ENCODE results near the gene RRP15.

RRP15 gene

GRCh38 chr1:218284917-218285635 is at the start of gene RRP15:
RRP15 (plus strand) TSS chr1:218285293; CDS start chr1:218285317, 24 bp downstream.
- DNase-seq, result peak; percentile 88

GRCh38 chr1:218242171-218242570 is 42.9 kb upstream of the RRP15 start:
- DNase-seq, result no peak

GRCh38 chr1:218247339-218247738 is 37.8 kb upstream of the RRP15 start:
- no peak for DNase-seq

GRCh38 chr1:218249338-218250140 is 35.6 kb upstream of the RRP15 start:
- no peak for DNase-seq

- no peak for DNase-seq
Measured at GRCh38 chr1:218250492-218250891, 34.6 kb upstream of the RRP15 start.

- no peak for DNase-seq
Measured at GRCh38 chr1:218254296-218254946, 30.7 kb upstream of the RRP15 start.

- DNase-seq, result no peak
Measured at GRCh38 chr1:218255090-218255489, 30.0 kb upstream of the RRP15 start.

- no peak for DNase-seq
Measured at GRCh38 chr1:218257371-218257770, 27.7 kb upstream of the RRP15 start.

GRCh38 chr1:218257971-218258370 is 27.1 kb upstream of the RRP15 start:
- no peak for DNase-seq

- no peak for DNase-seq
Measured at GRCh38 chr1:218259339-218259738, 25.8 kb upstream of the RRP15 start.

GRCh38 chr1:218259800-218260199 is 25.3 kb upstream of the RRP15 start:
- DNase-seq, result no peak

- no peak for DNase-seq
Measured at GRCh38 chr1:218262259-218262658, 22.8 kb upstream of the RRP15 start.

GRCh38 chr1:218266356-218266755 is 18.7 kb upstream of the RRP15 start:
- no peak for DNase-seq

- DNase-seq, result no peak
Measured at GRCh38 chr1:218272366-218272765, 12.7 kb upstream of the RRP15 start.

- DNase-seq, result no peak
Measured at GRCh38 chr1:218273762-218274479, 11.2 kb upstream of the RRP15 start.

- no peak for DNase-seq
Measured at GRCh38 chr1:218274511-218274910, 10.6 kb upstream of the RRP15 start.

GRCh38 chr1:218275823-218276222 is 9.3 kb upstream of the RRP15 start:
- DNase-seq, result no peak

GRCh38 chr1:218281285-218281684 is 3.8 kb upstream of the RRP15 start:
- DNase-seq, result no peak

GRCh38 chr1:218284377-218284916 is 646 bp upstream of the RRP15 start:
- no peak for DNase-seq

GRCh38 chr1:218292515-218292914 is 7.4 kb downstream of the RRP15 start:
- DNase-seq, result no peak

GRCh38 chr1:218294546-218294945 is 9.5 kb downstream of the RRP15 start:
- no peak for DNase-seq

GRCh38 chr1:218296162-218296561 is 11.1 kb downstream of the RRP15 start:
- DNase-seq, result no peak

- DNase-seq, result no peak
Measured at GRCh38 chr1:218297461-218297860, 12.4 kb downstream of the RRP15 start.

Data from CD4-positive, alpha-beta T cell treated with Interleukin-10 for 1 hour (primary cell).